22Rv1 (cell line): ENCODE data around the gene FAM200C.

Source experiments
- ZFX ChIP-seq: fragments of 450-650 bp; IDR thresholded peaks from 2 replicates; pipeline ENCODE4 v1.6.1; 2017; ENCODE audit warnings: antibody characterized with exemption, borderline replicate concordance
- TF ChIP-seq, protein P1 (sequence below): fragments of 450-650 bp; IDR thresholded peaks from 2 replicates; pipeline ENCODE4 v1.5.1; 2017; ENCODE audit warnings: mild to moderate bottlenecking

- TF ChIP-seq, protein P1, sequence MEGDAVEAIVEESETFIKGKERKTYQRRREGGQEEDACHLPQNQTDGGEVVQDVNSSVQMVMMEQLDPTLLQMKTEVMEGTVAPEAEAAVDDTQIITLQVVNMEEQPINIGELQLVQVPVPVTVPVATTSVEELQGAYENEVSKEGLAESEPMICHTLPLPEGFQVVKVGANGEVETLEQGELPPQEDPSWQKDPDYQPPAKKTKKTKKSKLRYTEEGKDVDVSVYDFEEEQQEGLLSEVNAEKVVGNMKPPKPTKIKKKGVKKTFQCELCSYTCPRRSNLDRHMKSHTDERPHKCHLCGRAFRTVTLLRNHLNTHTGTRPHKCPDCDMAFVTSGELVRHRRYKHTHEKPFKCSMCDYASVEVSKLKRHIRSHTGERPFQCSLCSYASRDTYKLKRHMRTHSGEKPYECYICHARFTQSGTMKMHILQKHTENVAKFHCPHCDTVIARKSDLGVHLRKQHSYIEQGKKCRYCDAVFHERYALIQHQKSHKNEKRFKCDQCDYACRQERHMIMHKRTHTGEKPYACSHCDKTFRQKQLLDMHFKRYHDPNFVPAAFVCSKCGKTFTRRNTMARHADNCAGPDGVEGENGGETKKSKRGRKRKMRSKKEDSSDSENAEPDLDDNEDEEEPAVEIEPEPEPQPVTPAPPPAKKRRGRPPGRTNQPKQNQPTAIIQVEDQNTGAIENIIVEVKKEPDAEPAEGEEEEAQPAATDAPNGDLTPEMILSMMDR = no peak
- no peak for TF ChIP-seq ZFX
Observed at GRCh38 chr5:160449458-160449857, 49.6 kb upstream of the FAM200C start.
